Jurkat, Clone E6-1 (cell line): ENCODE data around the gene NPY4R.
"Not testable (repeated sequence)": the region's sequence is repeated elsewhere in the genome, so short reads cannot be mapped to it uniquely, and the experiment has no call there.

Experiments used
- DNase-seq: peaks from one replicate; pipeline ENCODE4 v3.0.0-alpha.2; 2011; ENCODE audit warnings: low read depth, low spot score
- H3K4me3 ChIP-seq: 2 replicates; pipeline ENCODE4 v1.5.1; 2011; ENCODE audit warnings: mild to moderate bottlenecking, low read length, control low read depth, moderate library complexity

The NPY4R gene

GRCh38 chr10:46462276-46462675 is 3.5 kb downstream of the NPY4R start:
- DNase-seq, H3K4me3 ChIP-seq: not testable (repeated sequence)

DNA sequence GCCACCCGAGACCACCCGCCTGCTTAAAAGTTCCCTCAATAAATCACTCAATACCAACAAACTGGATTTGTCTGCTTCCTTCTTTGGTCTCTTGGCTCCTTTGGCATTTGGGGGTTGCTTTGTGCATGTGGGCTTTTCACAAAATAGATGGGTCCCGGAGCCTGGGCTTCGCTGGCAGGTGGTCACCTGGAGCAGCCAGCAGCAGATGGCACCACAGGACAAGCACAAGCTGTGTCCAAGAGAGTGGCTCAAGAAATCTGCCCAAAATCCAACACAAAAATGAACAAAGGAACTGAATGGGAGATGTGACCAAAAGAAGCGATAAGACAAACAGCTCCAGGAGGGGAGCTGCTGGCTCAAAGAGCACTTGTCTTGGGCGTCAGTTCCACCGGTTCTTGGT is 6.2 kb downstream of the NPY4R start:
- H3K4me3 ChIP-seq, DNase-seq: not testable (repeated sequence)

GRCh38 chr10:46457071-46457470 is 8.7 kb downstream of the NPY4R start:
- not testable (repeated sequence) for DNase-seq, H3K4me3 ChIP-seq

GRCh38 chr10:46455992-46456391 is 9.8 kb downstream of the NPY4R start:
- H3K4me3 ChIP-seq, DNase-seq: not testable (repeated sequence)

DNA sequence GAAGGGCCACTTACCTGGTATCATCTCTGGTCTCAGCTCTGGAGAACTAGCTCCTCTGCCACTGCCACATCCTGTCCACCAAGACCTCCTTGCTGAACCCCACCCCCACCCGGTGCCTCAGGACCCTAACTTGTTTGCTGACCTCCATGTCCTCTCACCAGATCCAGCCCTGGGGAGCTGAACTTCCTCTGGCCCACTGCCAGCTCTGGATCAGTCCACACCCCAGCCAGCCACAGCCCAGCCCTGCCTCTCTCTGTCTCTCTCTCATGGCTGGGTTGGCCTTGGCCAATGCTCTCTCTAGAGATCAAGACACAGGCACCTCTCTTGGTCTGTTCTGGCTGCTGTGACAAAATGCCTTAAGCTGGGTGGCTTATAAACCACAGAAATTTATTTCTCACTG is 14.4 kb downstream of the NPY4R start:
- DNase-seq, H3K4me3 ChIP-seq: not testable (repeated sequence)

- H3K4me3 ChIP-seq, DNase-seq: not testable (repeated sequence)
Observed at GRCh38 chr10:46450829-46451228, 14.9 kb downstream of the NPY4R start.

DNA sequence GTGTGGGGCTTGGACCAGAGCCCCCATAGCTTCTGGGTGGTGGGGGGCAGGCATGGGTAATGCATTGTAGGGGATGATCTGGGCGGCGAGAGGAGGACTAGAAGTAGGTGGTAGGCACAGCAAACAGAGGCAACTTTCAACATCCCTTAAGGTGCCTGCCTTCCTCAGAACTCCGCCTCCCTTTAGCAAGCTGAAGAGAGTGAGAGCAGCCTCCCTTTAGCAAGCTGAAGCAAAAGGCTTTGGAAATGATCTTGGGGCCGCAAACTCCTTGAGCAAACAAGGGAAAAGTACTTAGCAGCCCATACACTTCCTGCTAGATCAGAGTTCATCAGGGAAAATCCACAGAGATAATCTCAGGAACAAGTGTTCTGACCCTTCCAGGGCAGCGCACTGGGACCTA is 18.3 kb downstream of the NPY4R start:
- DNase-seq, H3K4me3 ChIP-seq: not testable (repeated sequence)

GRCh38 chr10:46445389-46446122 is 20.2 kb downstream of the NPY4R start:
- not testable (repeated sequence) for H3K4me3 ChIP-seq, DNase-seq

GRCh38 chr10:46443422-46443821 is 22.3 kb downstream of the NPY4R start:
- H3K4me3 ChIP-seq, DNase-seq: not testable (repeated sequence)

DNA sequence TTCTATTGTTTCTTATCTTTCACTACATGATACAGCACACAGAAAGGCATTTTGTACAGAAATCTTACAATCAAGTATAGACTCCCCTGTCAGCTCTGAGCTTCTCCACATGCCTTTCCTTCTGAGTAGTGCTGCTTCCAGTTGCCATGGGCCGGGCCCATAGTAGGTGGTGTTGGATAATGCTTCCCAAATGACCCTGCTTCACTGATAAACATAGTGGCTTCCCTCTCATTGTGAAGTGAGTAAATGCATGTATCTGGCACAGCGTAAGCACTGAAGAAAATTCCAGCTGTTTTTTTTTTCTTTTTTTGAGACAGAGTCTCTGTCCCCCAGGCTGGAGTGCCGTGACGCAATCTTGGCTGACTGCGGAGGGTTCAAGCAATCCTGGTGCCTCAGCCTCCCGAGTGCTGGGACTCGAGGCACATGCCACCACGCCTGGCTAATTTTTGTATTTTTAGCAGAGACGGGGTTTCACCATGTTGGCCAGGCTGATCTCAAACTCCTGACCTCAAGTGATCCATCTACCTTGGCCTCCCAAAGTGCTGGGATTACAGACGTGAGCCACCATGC is 23.0 kb downstream of the NPY4R start:
- DNase-seq, H3K4me3 ChIP-seq: not testable (repeated sequence)

GRCh38 chr10:46441837-46442278 is 23.9 kb downstream of the NPY4R start:
- H3K4me3 ChIP-seq, DNase-seq: not testable (repeated sequence)

DNA sequence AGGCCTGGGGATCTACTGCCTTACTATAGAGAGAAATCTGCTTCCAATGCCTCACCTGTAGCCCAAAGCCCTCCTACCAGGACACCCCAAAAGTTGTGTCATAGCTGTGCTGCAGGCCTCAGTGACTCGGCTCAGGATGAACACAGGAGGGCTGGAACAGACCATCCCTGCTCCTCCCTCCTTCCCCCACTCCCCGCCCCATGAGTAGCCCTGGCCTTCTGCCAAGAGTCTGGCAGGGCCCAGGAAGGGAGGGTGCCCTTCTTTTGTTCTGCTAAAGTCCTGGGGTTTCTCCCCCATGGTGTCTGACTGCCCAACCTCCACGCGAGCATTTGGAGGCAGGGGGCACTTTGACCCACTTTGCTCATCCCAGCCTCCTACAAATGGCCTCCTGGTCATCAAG is 24.8 kb downstream of the NPY4R start:
- not testable (repeated sequence) for DNase-seq, H3K4me3 ChIP-seq

GRCh38 chr10:46423550-46423949 is 42.2 kb downstream of the NPY4R start:
- not testable (repeated sequence) for H3K4me3 ChIP-seq, DNase-seq

DNA sequence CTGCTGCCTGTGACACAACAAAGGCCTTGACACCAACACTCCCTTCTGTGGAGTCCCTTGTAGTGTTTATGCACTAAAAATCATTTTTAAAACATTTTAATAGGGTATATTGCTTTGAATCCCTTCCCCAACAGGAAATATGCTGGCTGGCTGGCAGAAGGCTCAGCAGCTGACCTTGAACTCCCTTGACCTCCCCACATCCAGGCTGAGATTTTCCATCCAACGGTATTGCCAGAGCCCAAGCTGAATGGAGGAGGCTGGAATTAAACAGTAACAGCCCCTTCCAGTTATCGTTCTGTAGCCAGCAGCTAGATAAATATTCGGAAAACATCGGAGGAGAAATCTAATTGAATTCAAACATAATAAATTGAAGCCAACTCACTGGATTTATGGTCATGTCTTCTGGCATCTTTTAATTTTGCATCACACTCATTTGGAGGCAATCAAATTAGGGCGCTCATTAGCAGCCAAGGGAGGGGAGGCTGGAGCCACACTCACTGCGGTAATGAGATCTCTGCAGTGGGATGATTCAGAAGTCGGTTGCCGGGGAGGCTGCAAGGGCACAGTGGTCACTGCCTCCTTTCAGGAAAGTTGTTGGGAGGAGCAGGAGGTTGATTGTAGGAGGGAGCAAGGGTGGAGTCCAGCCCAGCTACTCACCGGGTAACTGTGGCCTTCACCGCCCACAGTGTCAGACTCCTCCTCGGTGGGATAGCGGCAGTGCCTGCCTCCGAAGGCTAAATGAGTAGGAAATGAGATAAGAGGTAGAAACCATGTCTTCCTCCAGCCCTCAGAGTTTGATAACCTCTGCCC is 46.0 kb downstream of the NPY4R start:
- not testable (repeated sequence) for H3K4me3 ChIP-seq

GRCh38 chr10:46418283-46418682 is 47.5 kb downstream of the NPY4R start:
- H3K4me3 ChIP-seq, DNase-seq: not testable (repeated sequence)

More for the DNA sequence above, 46.0 kb downstream of the NPY4R start:
- DNase-seq, result not testable (repeated sequence)

DNA sequence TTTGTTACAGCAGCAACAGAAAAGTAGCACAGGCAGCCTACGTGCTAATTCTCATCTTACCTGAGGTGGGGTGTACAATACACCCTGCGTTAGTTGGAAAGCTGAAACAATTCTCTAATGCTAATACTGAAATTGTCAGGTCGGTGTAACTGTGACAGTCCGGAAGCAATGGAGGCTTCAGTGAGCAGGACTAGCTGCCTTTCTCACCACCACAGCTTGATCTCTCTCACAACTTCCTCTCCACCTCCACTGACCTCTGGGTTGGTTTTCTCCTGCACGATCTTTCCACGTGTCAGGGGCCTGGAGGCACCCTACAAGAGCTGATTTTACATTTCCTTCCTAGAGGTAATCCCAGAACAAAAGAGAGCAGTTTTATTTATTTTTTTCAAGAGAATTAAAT is 50.5 kb downstream of the NPY4R start:
- not testable (repeated sequence) for DNase-seq, H3K4me3 ChIP-seq

DNA sequence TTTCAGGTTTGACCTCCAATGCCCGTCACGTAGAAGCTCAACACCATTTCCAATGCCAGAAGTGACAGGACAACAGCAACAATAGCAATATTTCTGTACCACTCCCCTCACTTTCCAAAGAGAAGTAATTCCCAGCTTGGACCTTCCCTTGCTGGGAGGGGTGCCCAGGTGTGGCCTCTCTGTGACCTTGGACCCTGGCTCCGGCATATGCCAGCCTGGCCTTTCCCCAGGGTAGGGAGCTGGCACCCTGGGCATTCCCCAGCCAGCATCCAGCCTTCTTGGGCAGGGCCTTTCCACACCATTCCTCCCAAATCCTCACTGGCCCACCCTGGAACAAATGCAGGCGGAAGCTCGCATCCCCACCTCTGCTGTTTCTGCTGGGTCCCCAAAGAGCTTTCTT is 53.1 kb downstream of the NPY4R start:
- DNase-seq, H3K4me3 ChIP-seq: not testable (repeated sequence)

GRCh38 chr10:46411123-46411522 is 54.6 kb downstream of the NPY4R start:
- not testable (repeated sequence) for DNase-seq, H3K4me3 ChIP-seq
